ENCODE data around the gene ITFG1. TPM values are rescaled to one million over a fixed set of nuclear protein-coding genes. Genes with fewer than 3 reads are reported as not detected.

Gene ITFG1
- total RNA-seq, 1 donor from 2014 or later: 56.7 TPM

GRCh38 chr16:47316442-47317015 lies 144.3 kb downstream of the ITFG1 start:
- no peaks in the 10 kb centered on the region for H3K9me3 ChIP-seq
- DNase-seq (ENCODE audit: low spot score in 2 of 2): no peak
- H3K4me1 ChIP-seq: no peaks in the 10 kb centered on the region
- no peak overlapping the region for H3K4me3 ChIP-seq
- intact Hi-C loops (cut with DNase I): no loop called here
- no peak overlapping the region for H3K27ac ChIP-seq
- TF ChIP-seq CTCF (IDR thresholded peaks at IDR 0.05): no peak
- H3K27me3 ChIP-seq: no peaks in the 10 kb centered on the region
- H3K36me3 ChIP-seq: no peaks in the 10 kb centered on the region

GRCh38 chr16:47311738-47312505 lies 148.9 kb downstream of the ITFG1 start:
- H3K4me1 ChIP-seq: no peaks in the 10 kb centered on the region
- no peak overlapping the region for H3K4me3 ChIP-seq
- no peaks in the 10 kb centered on the region for H3K9me3 ChIP-seq
- H3K27me3 ChIP-seq: no peaks in the 10 kb centered on the region
- TF ChIP-seq CTCF (IDR thresholded peaks at IDR 0.05): no peak
- no peak overlapping the region for H3K27ac ChIP-seq
- no peaks in the 10 kb centered on the region for H3K36me3 ChIP-seq
- DNase-seq (ENCODE audit: low spot score in 2 of 2): no peak
- intact Hi-C loops (cut with DNase I): no loop called here

- H3K4me1 ChIP-seq: no peaks in the 10 kb centered on the region
- no peak for TF ChIP-seq CTCF (IDR thresholded peaks at IDR 0.05)
- H3K36me3 ChIP-seq: no peaks in the 10 kb centered on the region
- H3K27me3 ChIP-seq: no peaks in the 10 kb centered on the region
- H3K27ac ChIP-seq: no peak overlapping the region
- H3K4me3 ChIP-seq: no peak overlapping the region
- DNase-seq (ENCODE audit: low spot score in 2 of 2): no peak
- H3K9me3 ChIP-seq: no peaks in the 10 kb centered on the region
- intact Hi-C loops (cut with DNase I): no loop called here
Observed at GRCh38 chr16:47310792-47311211, 150.1 kb downstream of the ITFG1 start.

- Histone ChIP-seq H3K4me3 (no peak overlapping the region), H3K9me3 (no peaks in the 10 kb centered on the region), H3K36me3 (no peaks in the 10 kb centered on the region), H3K4me1 (no peaks in the 10 kb centered on the region), H3K27ac (no peak overlapping the region), H3K27me3 (no peaks in the 10 kb centered on the region)
- DNase-seq (ENCODE audit: low spot score in 2 of 2): no peak
- intact Hi-C loops (cut with DNase I): no loop called here
- TF ChIP-seq CTCF (IDR thresholded peaks at IDR 0.05): no peak
Observed at GRCh38 chr16:47309581-47310312, 151.1 kb downstream of the ITFG1 start.

GRCh38 chr16:47308601-47309000 lies 152.3 kb downstream of the ITFG1 start:
- intact Hi-C loops (cut with DNase I): no loop called here
- no peak overlapping the region for H3K27ac ChIP-seq
- no peaks in the 10 kb centered on the region for H3K9me3 ChIP-seq
- no peak for DNase-seq (ENCODE audit: low spot score in 2 of 2)
- H3K36me3 ChIP-seq: no peaks in the 10 kb centered on the region
- no peaks in the 10 kb centered on the region for H3K27me3 ChIP-seq
- TF ChIP-seq CTCF (IDR thresholded peaks at IDR 0.05): no peak
- H3K4me3 ChIP-seq: no peak overlapping the region
- no peaks in the 10 kb centered on the region for H3K4me1 ChIP-seq

All from ascending aorta (tissue), 2 donors.